Stimulated activated CD4-positive, alpha-beta T cell treated with anti-CD3 and anti-CD28 coated beads, Interleukin-4, amount 100 ng/mL, for 1 hour (primary cell): ENCODE results near the gene SAFB2.

Experiments
- DNase-seq: peaks from one replicate; pipeline ENCODE4 v3.0.0-alpha.2; 2020

Gene SAFB2

GRCh38 chr19:5537870-5538269 lies 84.7 kb downstream of the SAFB2 start:
- no peak for DNase-seq
